ENCODE measurements around the gene NKAIN2. TPM values are rescaled to one million over a fixed set of nuclear protein-coding genes. Genes with fewer than 3 reads are reported as not detected.

Gene NKAIN2
- total and polyA plus RNA-seq, 2 experiments from 2014 or later: 0.22 TPM; not detected in 1

DNA sequence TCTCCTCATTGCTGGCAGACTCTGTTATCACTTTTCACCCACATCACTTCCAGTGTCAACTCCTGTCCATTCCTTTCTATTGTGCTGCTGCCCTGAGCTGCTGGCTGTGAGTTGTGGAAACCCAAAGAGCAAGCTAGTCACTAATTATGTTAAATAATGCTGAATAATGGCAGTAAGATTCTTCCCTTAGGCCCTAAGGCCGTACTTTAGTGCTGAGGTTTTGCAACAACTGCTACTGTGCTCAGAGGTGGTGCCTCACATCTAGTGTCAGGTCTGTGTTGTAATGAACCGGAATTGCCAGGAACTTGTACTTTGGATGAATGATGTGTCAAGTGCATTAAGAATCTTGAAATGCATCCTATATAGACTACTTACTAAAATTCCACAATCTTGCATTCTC lies 786.3 kb downstream of the NKAIN2 start:
- TF ChIP-seq, protein P1, sequence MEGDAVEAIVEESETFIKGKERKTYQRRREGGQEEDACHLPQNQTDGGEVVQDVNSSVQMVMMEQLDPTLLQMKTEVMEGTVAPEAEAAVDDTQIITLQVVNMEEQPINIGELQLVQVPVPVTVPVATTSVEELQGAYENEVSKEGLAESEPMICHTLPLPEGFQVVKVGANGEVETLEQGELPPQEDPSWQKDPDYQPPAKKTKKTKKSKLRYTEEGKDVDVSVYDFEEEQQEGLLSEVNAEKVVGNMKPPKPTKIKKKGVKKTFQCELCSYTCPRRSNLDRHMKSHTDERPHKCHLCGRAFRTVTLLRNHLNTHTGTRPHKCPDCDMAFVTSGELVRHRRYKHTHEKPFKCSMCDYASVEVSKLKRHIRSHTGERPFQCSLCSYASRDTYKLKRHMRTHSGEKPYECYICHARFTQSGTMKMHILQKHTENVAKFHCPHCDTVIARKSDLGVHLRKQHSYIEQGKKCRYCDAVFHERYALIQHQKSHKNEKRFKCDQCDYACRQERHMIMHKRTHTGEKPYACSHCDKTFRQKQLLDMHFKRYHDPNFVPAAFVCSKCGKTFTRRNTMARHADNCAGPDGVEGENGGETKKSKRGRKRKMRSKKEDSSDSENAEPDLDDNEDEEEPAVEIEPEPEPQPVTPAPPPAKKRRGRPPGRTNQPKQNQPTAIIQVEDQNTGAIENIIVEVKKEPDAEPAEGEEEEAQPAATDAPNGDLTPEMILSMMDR (IDR thresholded peaks at IDR 0.05; ENCODE audit: low read depth, low read length): no peak
- no peaks in the 10 kb centered on the region for H3K27me3 ChIP-seq
- DNase-seq (ENCODE audit: low read depth in 1 of 2, low spot score in 1 of 2): no peak
- no peaks in the 10 kb centered on the region for H3K9me3 ChIP-seq (ENCODE audit: low read depth)
- no peaks in the 10 kb centered on the region for H3K4me1 ChIP-seq (ENCODE audit: low read depth)
- H3K27ac ChIP-seq: no peak overlapping the region
- H3K4me3 ChIP-seq: no peak overlapping the region
- no peaks in the 10 kb centered on the region for H3K36me3 ChIP-seq

GRCh38 chr6:124599656-124600055 lies 796.0 kb downstream of the NKAIN2 start:
- no peak overlapping the region for H3K27ac ChIP-seq
- no peaks in the 10 kb centered on the region for H3K27me3 ChIP-seq
- H3K4me3 ChIP-seq: no peak overlapping the region
- H3K9me3 ChIP-seq (ENCODE audit: low read depth): no peaks in the 10 kb centered on the region
- no peak for DNase-seq (ENCODE audit: low read depth in 1 of 2, low spot score in 1 of 2)
- TF ChIP-seq, protein P1 (IDR thresholded peaks at IDR 0.05; ENCODE audit: low read depth, low read length): no peak
- H3K4me1 ChIP-seq (ENCODE audit: low read depth): no peaks in the 10 kb centered on the region
- no peaks in the 10 kb centered on the region for H3K36me3 ChIP-seq

DNA sequence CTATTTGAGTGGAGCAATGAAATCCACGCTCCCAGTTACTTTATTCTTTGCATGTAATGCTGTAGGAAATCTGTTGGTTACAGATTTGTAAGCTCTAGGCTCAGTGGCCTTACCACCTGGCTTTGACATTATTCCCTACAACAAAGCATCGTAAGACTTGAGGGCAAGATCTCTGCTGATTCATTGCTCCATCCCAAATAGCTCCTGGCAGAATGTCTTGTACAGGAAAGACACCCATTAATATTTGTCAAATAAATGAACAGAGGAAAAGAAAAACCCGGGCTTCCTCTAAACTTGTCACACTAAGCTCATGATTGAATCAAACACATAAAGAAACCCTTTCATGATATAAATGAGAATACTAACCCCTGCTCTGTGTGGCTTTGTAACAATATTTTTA lies 801.1 kb downstream of the NKAIN2 start:
- DNase-seq (ENCODE audit: low read depth in 1 of 2, low spot score in 1 of 2): no peak

DNA sequence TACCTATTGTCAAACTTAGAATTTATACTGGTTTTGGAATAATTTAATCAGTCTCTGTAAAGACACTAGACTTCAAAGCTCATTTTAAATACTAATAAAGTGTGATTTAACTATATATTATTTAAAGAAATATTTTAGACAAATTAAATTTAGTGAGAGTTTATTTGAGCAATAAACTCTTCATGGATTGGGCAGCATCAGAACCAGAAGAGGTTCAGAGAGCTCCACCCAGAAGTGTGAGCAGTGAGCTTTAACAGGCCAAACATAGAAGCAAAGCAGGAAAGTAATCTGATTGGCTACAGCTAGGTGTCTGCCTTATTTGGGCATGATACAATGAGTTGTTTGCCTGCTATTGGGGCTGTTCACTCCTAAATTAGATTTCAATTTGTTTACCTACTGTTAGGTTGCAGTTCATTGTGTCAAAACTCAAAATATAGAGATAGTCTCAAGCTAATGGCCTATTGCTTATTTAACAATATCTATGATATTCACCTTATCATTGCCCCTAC lies 803.5 kb downstream of the NKAIN2 start:
- TF ChIP-seq, protein P1 (IDR thresholded peaks at IDR 0.05; ENCODE audit: low read depth, low read length): no peak
- Histone ChIP-seq H3K27ac (no peak overlapping the region), H3K4me3 (no peak overlapping the region), H3K9me3 (ENCODE audit: low read depth) (no peaks in the 10 kb centered on the region), H3K4me1 (ENCODE audit: low read depth) (no peaks in the 10 kb centered on the region), H3K27me3 (no peaks in the 10 kb centered on the region), H3K36me3 (no peaks in the 10 kb centered on the region)
- DNase-seq (ENCODE audit: low read depth in 1 of 2, low spot score in 1 of 2): no peak

More for the DNA sequence above, 801.1 kb downstream of the NKAIN2 start:
- Histone ChIP-seq H3K27ac (no peak overlapping the region), H3K36me3 (no peaks in the 10 kb centered on the region), H3K4me1 (ENCODE audit: low read depth) (no peaks in the 10 kb centered on the region), H3K9me3 (ENCODE audit: low read depth) (no peaks in the 10 kb centered on the region), H3K4me3 (no peak overlapping the region), H3K27me3 (no peaks in the 10 kb centered on the region)
- TF ChIP-seq, protein P1 (IDR thresholded peaks at IDR 0.05; ENCODE audit: low read depth, low read length): no peak

DNA sequence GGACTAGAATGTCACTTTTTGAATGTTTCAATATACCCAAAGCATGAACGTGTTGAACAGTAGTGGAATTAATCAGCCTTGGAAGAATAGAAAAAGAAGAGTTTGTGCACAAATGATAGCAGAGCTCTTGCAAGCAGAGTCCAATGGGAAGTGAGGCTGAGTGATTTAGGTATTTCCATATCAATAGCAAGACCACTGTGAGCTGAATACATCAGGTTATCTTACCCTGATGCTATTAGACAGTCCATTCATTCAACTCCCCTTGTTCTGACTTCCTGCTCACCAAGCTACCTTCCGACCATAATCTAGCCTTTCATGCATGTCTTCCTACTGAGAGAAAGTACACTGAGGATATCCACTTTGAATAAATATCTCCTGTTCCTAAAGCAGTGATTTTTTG lies 809.4 kb downstream of the NKAIN2 start:
- Histone ChIP-seq H3K27ac (no peak overlapping the region), H3K4me1 (ENCODE audit: low read depth) (no peaks in the 10 kb centered on the region), H3K36me3 (no peaks in the 10 kb centered on the region), H3K9me3 (ENCODE audit: low read depth) (no peaks in the 10 kb centered on the region), H3K4me3 (no peak overlapping the region), H3K27me3 (no peaks in the 10 kb centered on the region)
- TF ChIP-seq, protein P1 (IDR thresholded peaks at IDR 0.05; ENCODE audit: low read depth, low read length): no peak
- DNase-seq (ENCODE audit: low read depth in 1 of 2, low spot score in 1 of 2): no peak

- peaks cover 7% of the 10 kb centered on the region for H3K4me1 ChIP-seq (ENCODE audit: low read depth)
- H3K36me3 ChIP-seq: no peaks in the 10 kb centered on the region
- no peaks in the 10 kb centered on the region for H3K9me3 ChIP-seq (ENCODE audit: low read depth)
- H3K27ac ChIP-seq: no peak overlapping the region
- TF ChIP-seq, protein P1 (IDR thresholded peaks at IDR 0.05; ENCODE audit: low read depth, low read length): no peak
- H3K4me3 ChIP-seq: no peak overlapping the region
- DNase-seq (ENCODE audit: low read depth in 1 of 2, low spot score in 1 of 2): no peak
- H3K27me3 ChIP-seq: no peaks in the 10 kb centered on the region
Measured at GRCh38 chr6:124622351-124622750, 818.7 kb downstream of the NKAIN2 start.

Data from cardiac muscle cell (in vitro differentiated cells and primary cell).